Common myeloid progenitor, CD34-positive (primary cell): ENCODE data around the gene LGI4.
A peak's percentile ranks its signal among the peaks of the same experiment; 100 is the strongest.

Experiments used
- CTCF ChIA-PET: fragments of 350-600 bp; sonication (Branson Sonifier 250); formaldehyde crosslinking; loops from one replicate; lab custom pipeline; 2021; ENCODE audit warnings: antibody characterized with exemption; lab: Charles Lee
- POLR2A ChIA-PET: fragments of 350-600 bp; sonication (Branson Sonifier 250); formaldehyde crosslinking; loops from one replicate; lab custom pipeline; 2021; ENCODE audit warnings: antibody characterized with exemption; lab: Charles Lee
- DNase-seq, 3 donors: peaks; one replicate each; pipeline versions ENCODE4 v3.0.0 to v3.0.0-alpha.2; 2013
- H3K27ac ChIP-seq, 2 experiments: 1 replicate in 1 of 2; 2 replicates in 1 of 2; pipeline ENCODE4 v1.7.0; 2013; ENCODE audit warnings: inconsistent platforms in 2 of 2, low read length in 2 of 2, mild to moderate bottlenecking in 2 of 2, low read depth in 1 of 2, moderate library complexity in 1 of 2; ENCODE audit not compliant: severe bottlenecking in 2 of 2, insufficient read depth in 1 of 2, poor library complexity in 1 of 2
- H3K27me3 ChIP-seq, 5 experiments: replicated peaks in 2 of 5; 1 replicate in 3 of 5; 2 replicates in 2 of 5; pipeline versions ENCODE4 v1.6.1 to v1.7.0; 2013; ENCODE audit warnings: low read length in 4 of 5, mild to moderate bottlenecking in 2 of 5, moderate library complexity in 2 of 5, inconsistent platforms in 1 of 5; ENCODE audit not compliant: insufficient read depth in 5 of 5, control insufficient read depth in 4 of 5
- H3K36me3 ChIP-seq, 4 experiments: 1 replicate in 2 of 4; 2 replicates in 2 of 4; pipeline versions ENCODE4 v1.6.1 to v1.7.0; 2013; ENCODE audit warnings: low read length in 3 of 4, control low read depth in 1 of 4, mild to moderate bottlenecking in 1 of 4; ENCODE audit not compliant: control insufficient read depth in 4 of 4, insufficient read depth in 4 of 4
- H3K4me1 ChIP-seq, 4 experiments: 1 replicate in 3 of 4; 2 replicates in 1 of 4; pipeline versions ENCODE4 v1.6.1 to v1.7.1; 2013; ENCODE audit warnings: low read length in 3 of 4, mild to moderate bottlenecking in 3 of 4, control low read depth in 1 of 4, inconsistent platforms in 1 of 4, moderate library complexity in 1 of 4; ENCODE audit not compliant: control insufficient read depth in 4 of 4, insufficient read depth in 4 of 4; ENCODE audit errors: control extremely low read depth in 1 of 4
- H3K4me3 ChIP-seq, 7 experiments: 1 replicate in 4 of 7; 2 replicates in 3 of 7; pipeline versions ENCODE4 v1.5.1 to v1.7.0; 2013; ENCODE audit warnings: mild to moderate bottlenecking in 7 of 7, low read length in 6 of 7, moderate library complexity in 6 of 7, inconsistent platforms in 2 of 7, low read depth in 2 of 7, control low read depth in 1 of 7; ENCODE audit not compliant: insufficient read depth in 4 of 7, control insufficient read depth in 1 of 7; ENCODE audit errors: extremely low read depth in 1 of 7
- H3K9me3 ChIP-seq, 5 experiments: 1 replicate in 4 of 5; 2 replicates in 1 of 5; pipeline versions ENCODE4 v1.6.1 to v1.7.1; 2013; ENCODE audit warnings: low read length in 4 of 5, mild to moderate bottlenecking in 2 of 5, inconsistent platforms in 1 of 5, low read depth in 1 of 5, moderate library complexity in 1 of 5; ENCODE audit not compliant: control insufficient read depth in 4 of 5, insufficient read depth in 2 of 5; ENCODE audit errors: control extremely low read depth in 1 of 5
- WGBS: methylation state at CpG from one replicate; pipeline ENCODE4 v1.1.5; 2013; ENCODE audit not compliant: insufficient coverage; 5-methylcytosine and 5-hydroxymethylcytosine counted together

LGI4 gene

GRCh38 chr19:35094656-35095055 is 40.2 kb downstream of the LGI4 start:
- no peak overlapping the region for H3K4me3 ChIP-seq
- CTCF ChIA-PET, result no interaction called here
- 100% methylated on average over 4 of the region's 4 CpGs for WGBS

GRCh38 chr19:35093941-35094647 is 40.8 kb downstream of the LGI4 start:
- H3K27ac ChIP-seq, result no peak overlapping the region
- DNase-seq, result no peak
- WGBS, result 97% methylated on average over 10 of the region's 11 CpGs
- peaks cover 0 to 2% (median 0%) of the 10 kb centered on the region in 5 experiments for H3K27me3 ChIP-seq
- no peak overlapping the region for H3K4me3 ChIP-seq
- ChIA-PET CTCF (interaction anchor here (1.0 to 1.6 kb wide), 3 partner anchors 20 to 49 kb away, joined by 3 to 7 read pairs (median 4); no protein-coding TSS in a partner anchor), POLR2A (interaction anchor here (0.7 kb wide), 1 partner anchor 8 kb away, joined by 4 read pairs; no protein-coding TSS in a partner anchor)
- no peaks in the 10 kb centered on the region for H3K9me3 ChIP-seq
- no peaks in the 10 kb centered on the region for H3K36me3 ChIP-seq
- H3K4me1 ChIP-seq, result peaks cover 0 to 9% (median 5%) of the 10 kb centered on the region in 4 experiments

More at GRCh38 chr19:35094656-35095055, 40.2 kb downstream of the LGI4 start:
- Histone ChIP-seq H3K9me3 (no peaks in the 10 kb centered on the region), H3K27ac (no peak overlapping the region), H3K4me1 (peaks cover 0 to 9% (median 5%) of the 10 kb centered on the region in 4 experiments), H3K27me3 (peaks cover 0 to 2% (median 0%) of the 10 kb centered on the region in 5 experiments), H3K36me3 (no peaks in the 10 kb centered on the region)
- POLR2A ChIA-PET, result no interaction called here
- DNase-seq, result no peak

DNA sequence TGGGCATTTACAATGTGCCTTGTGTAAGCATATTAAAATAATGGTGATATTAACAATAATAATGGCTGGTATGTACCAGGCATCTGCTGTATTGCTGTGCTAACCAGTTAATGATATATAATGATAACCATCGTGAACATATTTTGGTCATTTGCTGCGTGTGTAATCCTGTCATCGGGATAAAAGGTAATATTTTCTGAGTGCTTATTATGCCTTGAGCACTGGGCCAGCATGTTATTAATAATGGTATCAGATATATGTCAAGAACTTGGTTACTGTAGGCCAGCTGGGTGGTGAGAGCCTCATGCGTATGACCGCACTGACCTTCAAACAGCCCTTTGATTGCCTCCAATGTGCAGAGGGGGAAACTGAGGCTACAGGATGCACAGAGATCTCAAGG is 41.4 kb downstream of the LGI4 start:
- no peak overlapping the region for H3K4me3 ChIP-seq
- H3K27ac ChIP-seq, result no peak overlapping the region
- WGBS, result 100% methylated on average over 5 of the region's 5 CpGs
- POLR2A ChIA-PET, result interaction anchor here (0.7 kb wide), 1 partner anchor 9 kb away, joined by 4 read pairs; no protein-coding TSS in a partner anchor
- CTCF ChIA-PET, result interaction anchor here (1.0 to 1.6 kb wide), 5 partner anchors 19 to 126 kb away, joined by 3 to 7 read pairs (median 4); no protein-coding TSS in a partner anchor
- H3K36me3 ChIP-seq, result no peaks in the 10 kb centered on the region
- peaks cover 0 to 2% (median 0%) of the 10 kb centered on the region in 5 experiments for H3K27me3 ChIP-seq
- H3K4me1 ChIP-seq, result peaks cover 0 to 10% (median 7%) of the 10 kb centered on the region in 4 experiments
- no peak for DNase-seq
- H3K9me3 ChIP-seq, result no peaks in the 10 kb centered on the region

- WGBS, result 3% methylated on average over 15 of the region's 36 CpGs
- DNase-seq, result peak; percentile 62 to 73 (median 68)
These were observed 44.2 kb downstream of the LGI4 start for GRCh38 chr19:35090506-35091214.

GRCh38 chr19:35090160-35090505 is 44.7 kb downstream of the LGI4 start:
- H3K4me3 ChIP-seq, result peak overlapping the region in 1 of 7 experiments; percentile 17
- CTCF ChIA-PET, result interaction anchor here (0.6 to 2.7 kb wide), 8 partner anchors 10 to 72 kb away, joined by 3 to 14 read pairs (median 4); partner anchors contain the start of gene FXYD3
- WGBS, result 20% methylated on average over 1 of the region's 9 CpGs

More at GRCh38 chr19:35090506-35091214, 44.2 kb downstream of the LGI4 start:
- Histone ChIP-seq H3K27ac (no peak overlapping the region), H3K4me1 (peaks cover 0 to 11% (median 8%) of the 10 kb centered on the region in 4 experiments), H3K9me3 (no peaks in the 10 kb centered on the region), H3K4me3 (peak overlapping the region in 1 of 7 experiments; percentile 17), H3K27me3 (peaks cover 0 to 2% (median 0%) of the 10 kb centered on the region in 5 experiments), H3K36me3 (no peaks in the 10 kb centered on the region)
- CTCF ChIA-PET, result interaction anchor here (0.6 to 2.7 kb wide), 16 partner anchors 9 to 73 kb away, joined by 3 to 14 read pairs (median 6); partner anchors contain the start of gene LGI4
- POLR2A ChIA-PET, result no interaction called here

DNA sequence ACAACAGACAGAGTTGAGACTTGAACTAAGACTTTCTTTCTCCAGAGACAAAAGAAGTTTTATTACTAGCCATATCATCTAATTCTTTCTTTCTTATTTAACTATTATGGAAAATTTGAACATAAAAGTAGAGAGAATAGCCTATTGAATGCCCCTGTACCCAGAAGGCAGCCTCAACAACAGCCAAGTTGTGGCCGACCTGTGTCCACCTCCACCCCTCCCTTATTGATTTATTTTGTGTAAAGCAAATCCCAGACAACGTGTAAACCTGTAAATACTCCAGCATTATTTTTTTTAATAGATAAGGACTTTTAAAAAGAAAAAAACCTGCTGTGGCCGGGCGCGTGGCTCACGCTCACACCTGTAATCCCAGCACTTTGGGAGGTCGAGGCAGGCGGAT is 45.3 kb downstream of the LGI4 start:
- no peak for DNase-seq
- WGBS, result no CpG with 5 or more reads among the region's 8 CpGs
- CTCF ChIA-PET, result interaction anchor here (0.7 to 2.7 kb wide), 6 partner anchors 10 to 46 kb away, joined by 3 to 14 read pairs (median 8); partner anchors contain the start of gene FXYD3
- Histone ChIP-seq H3K4me1 (peaks cover 0 to 13% (median 8%) of the 10 kb centered on the region in 4 experiments), H3K9me3 (no peaks in the 10 kb centered on the region), H3K27ac (no peak overlapping the region), H3K27me3 (peaks cover 0 to 2% (median 0%) of the 10 kb centered on the region in 5 experiments), H3K4me3 (no peak overlapping the region), H3K36me3 (no peaks in the 10 kb centered on the region)
- POLR2A ChIA-PET, result no interaction called here

More at GRCh38 chr19:35090160-35090505, 44.7 kb downstream of the LGI4 start:
- no peak overlapping the region for H3K27ac ChIP-seq
- H3K9me3 ChIP-seq, result no peaks in the 10 kb centered on the region
- H3K27me3 ChIP-seq, result peaks cover 0 to 2% (median 0%) of the 10 kb centered on the region in 5 experiments
- no peak for DNase-seq
- POLR2A ChIA-PET, result no interaction called here
- H3K4me1 ChIP-seq, result peaks cover 0 to 13% (median 8%) of the 10 kb centered on the region in 4 experiments
- H3K36me3 ChIP-seq, result no peaks in the 10 kb centered on the region
